SK-N-SH treated with all-trans-retinoic acid at 6 μM for 48 hours (cell line): ENCODE results near the gene MAP3K2.

Source experiments
- ATAC-seq: fragments of 200-7000 bp; cut with Tn5 transposase; 3 replicates; pipeline ENCODE4 v1.9.1; 2020; ENCODE audit warnings: mild to moderate bottlenecking, moderate library complexity
- ARNTL ChIP-seq: fragments of 450-650 bp; formaldehyde crosslinking; IDR thresholded peaks from 2 replicates; pipeline ENCODE4 v1.5.0; 2020; ENCODE audit warnings: low read depth, mild to moderate bottlenecking, moderate library complexity, borderline replicate concordance
- CSDC2 ChIP-seq: fragments of 250-450 bp; sonication (Bioruptor Pico); IDR thresholded peaks from 2 replicates; pipeline ENCODE4 v1.5.0; 2020; ENCODE audit warnings: mild to moderate bottlenecking, moderate library complexity
- ESRRG ChIP-seq: fragments of 250-450 bp; sonication (Bioruptor Pico); IDR thresholded peaks from 2 replicates; pipeline ENCODE4 v1.6.1; 2021; ENCODE audit warnings: mild to moderate bottlenecking
- GLIS3 ChIP-seq: fragments of 250-450 bp; sonication (Bioruptor Pico); IDR thresholded peaks from 2 replicates; pipeline ENCODE4 v1.5.0; 2020; ENCODE audit warnings: mild to moderate bottlenecking, moderate library complexity
- ISL1 ChIP-seq: fragments of 250-450 bp; sonication (Bioruptor Pico); IDR thresholded peaks from 2 replicates; pipeline ENCODE4 v2.1.2; 2022; ENCODE audit warnings: mild to moderate bottlenecking, moderate library complexity
- OSR1 ChIP-seq: fragments of 250-450 bp; sonication (Bioruptor Pico); IDR thresholded peaks from 2 replicates; pipeline ENCODE4 v1.8.0; 2022; ENCODE audit warnings: moderate library complexity, mild to moderate bottlenecking, inconsistent platforms
- PPARA ChIP-seq: fragments of 250-450 bp; sonication (Bioruptor Pico); IDR thresholded peaks from 2 replicates; pipeline ENCODE4 v1.5.0; 2020; ENCODE audit warnings: mild to moderate bottlenecking, borderline replicate concordance
- RARB ChIP-seq: fragments of 250-450 bp; sonication (Bioruptor Pico); IDR thresholded peaks from 2 replicates; pipeline ENCODE4 v1.8.0; 2021; ENCODE audit warnings: mild to moderate bottlenecking, moderate library complexity
- SNAI2 ChIP-seq: fragments of 250-450 bp; sonication (Bioruptor Pico); IDR thresholded peaks from 2 replicates; pipeline ENCODE4 v1.5.0; 2020; ENCODE audit warnings: mild to moderate bottlenecking, moderate library complexity
- TCF4 ChIP-seq: fragments of 250-450 bp; sonication (Bioruptor Pico); IDR thresholded peaks from 2 replicates; pipeline ENCODE4 v1.8.0; 2021; ENCODE audit warnings: mild to moderate bottlenecking, moderate library complexity, borderline replicate concordance
- TOX ChIP-seq: fragments of 250-450 bp; sonication (Bioruptor Pico); IDR thresholded peaks from 2 replicates; pipeline ENCODE4 v1.8.0; 2021; ENCODE audit warnings: mild to moderate bottlenecking, moderate library complexity, borderline replicate concordance
- ZC3H10 ChIP-seq: fragments of 250-450 bp; sonication (Bioruptor Pico); IDR thresholded peaks from 2 replicates; pipeline ENCODE4 v1.5.1; 2021; ENCODE audit warnings: mild to moderate bottlenecking, moderate library complexity
- ZFP30 ChIP-seq: fragments of 450-650 bp; formaldehyde crosslinking; IDR thresholded peaks from 2 replicates; pipeline ENCODE4 v1.5.0; 2022; ENCODE audit warnings: mild to moderate bottlenecking, moderate library complexity
- ZNF565 ChIP-seq: fragments of 450-650 bp; formaldehyde crosslinking; conservative IDR thresholded peaks from 2 replicates; pipeline ENCODE4 v1.5.0; 2020; ENCODE audit warnings: low read depth, mild to moderate bottlenecking, moderate library complexity
- ZNF70 ChIP-seq: fragments of 450-650 bp; formaldehyde crosslinking; IDR thresholded peaks from 2 replicates; pipeline ENCODE4 v1.5.0; 2020; ENCODE audit warnings: mild to moderate bottlenecking, moderate library complexity
- TF ChIP-seq, protein P1 (sequence below): fragments of 250-450 bp; sonication (Bioruptor Pico); IDR thresholded peaks from 2 replicates; pipeline ENCODE4 v1.5.1; 2020; ENCODE audit warnings: low read depth, mild to moderate bottlenecking, moderate library complexity
- TF ChIP-seq, protein P2 (sequence below): fragments of 250-450 bp; sonication (Bioruptor Pico); IDR thresholded peaks from 2 replicates; pipeline ENCODE4 v1.8.0; 2020; ENCODE audit warnings: mild to moderate bottlenecking, moderate library complexity, borderline replicate concordance
- TF ChIP-seq, protein P3 (sequence below): fragments of 250-450 bp; sonication (Bioruptor Pico); IDR thresholded peaks from 2 replicates; pipeline ENCODE4 v1.5.1; 2021; ENCODE audit warnings: mild to moderate bottlenecking, moderate library complexity
- TF ChIP-seq, protein P4 (sequence below): fragments of 250-450 bp; sonication (Bioruptor Pico); IDR thresholded peaks from 2 replicates; pipeline ENCODE4 v1.5.0; 2020; ENCODE audit warnings: mild to moderate bottlenecking, moderate library complexity

MAP3K2 gene

DNA sequence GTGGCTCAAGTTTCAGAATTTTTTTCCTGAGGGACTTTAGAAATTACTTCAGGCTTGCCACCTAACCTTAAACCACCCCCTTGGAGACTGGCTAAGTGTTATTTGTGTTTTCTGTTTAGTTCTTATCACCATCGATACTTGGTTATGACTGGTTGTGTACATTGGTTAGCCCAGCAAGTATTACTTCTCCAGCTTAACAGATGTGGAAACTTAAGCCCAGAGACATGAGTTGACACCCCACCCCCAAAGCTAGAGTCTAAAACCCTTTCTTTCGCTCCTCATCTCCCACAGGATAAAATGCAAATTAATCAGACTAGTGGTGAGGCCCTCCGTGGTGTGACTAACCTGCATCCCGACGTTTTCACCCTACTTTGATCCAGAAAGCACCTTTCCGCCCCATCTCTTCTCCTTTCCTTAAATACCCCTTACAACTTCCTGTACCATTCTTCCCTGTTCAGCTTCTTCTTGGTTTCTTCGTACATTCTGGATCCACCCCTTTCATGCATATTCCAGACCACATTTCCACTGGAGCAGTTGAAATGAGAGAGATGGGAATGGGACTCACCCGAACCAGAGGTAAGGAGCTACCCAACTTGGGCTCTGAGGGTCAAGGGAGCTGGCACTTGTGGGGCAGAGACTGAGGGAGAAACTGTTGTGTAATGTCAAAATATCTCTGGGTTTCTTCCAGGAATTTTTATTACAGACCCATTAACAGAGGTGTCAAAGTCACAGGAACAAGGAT is 819 bp upstream of the MAP3K2 start:
- peak; percentile 19 for ATAC-seq
- TF ChIP-seq SNAI2 (CRISPR knock-in tag) (no peak), TCF4 (CRISPR knock-in tag) (no peak), RARB (CRISPR knock-in tag) (no peak), ZNF565 (CRISPR knock-in tag) (no peak), TOX (CRISPR knock-in tag) (no peak), OSR1 (CRISPR knock-in tag) (no peak), ZFP30 (CRISPR knock-in tag) (no peak)
- TF ChIP-seq, protein P1, sequence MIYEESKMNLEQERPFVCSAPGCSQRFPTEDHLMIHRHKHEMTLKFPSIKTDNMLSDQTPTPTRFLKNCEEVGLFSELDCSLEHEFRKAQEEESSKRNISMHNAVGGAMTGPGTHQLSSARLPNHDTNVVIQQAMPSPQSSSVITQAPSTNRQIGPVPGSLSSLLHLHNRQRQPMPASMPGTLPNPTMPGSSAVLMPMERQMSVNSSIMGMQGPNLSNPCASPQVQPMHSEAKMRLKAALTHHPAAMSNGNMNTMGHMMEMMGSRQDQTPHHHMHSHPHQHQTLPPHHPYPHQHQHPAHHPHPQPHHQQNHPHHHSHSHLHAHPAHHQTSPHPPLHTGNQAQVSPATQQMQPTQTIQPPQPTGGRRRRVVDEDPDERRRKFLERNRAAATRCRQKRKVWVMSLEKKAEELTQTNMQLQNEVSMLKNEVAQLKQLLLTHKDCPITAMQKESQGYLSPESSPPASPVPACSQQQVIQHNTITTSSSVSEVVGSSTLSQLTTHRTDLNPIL = no peak
- TF ChIP-seq, protein P2, sequence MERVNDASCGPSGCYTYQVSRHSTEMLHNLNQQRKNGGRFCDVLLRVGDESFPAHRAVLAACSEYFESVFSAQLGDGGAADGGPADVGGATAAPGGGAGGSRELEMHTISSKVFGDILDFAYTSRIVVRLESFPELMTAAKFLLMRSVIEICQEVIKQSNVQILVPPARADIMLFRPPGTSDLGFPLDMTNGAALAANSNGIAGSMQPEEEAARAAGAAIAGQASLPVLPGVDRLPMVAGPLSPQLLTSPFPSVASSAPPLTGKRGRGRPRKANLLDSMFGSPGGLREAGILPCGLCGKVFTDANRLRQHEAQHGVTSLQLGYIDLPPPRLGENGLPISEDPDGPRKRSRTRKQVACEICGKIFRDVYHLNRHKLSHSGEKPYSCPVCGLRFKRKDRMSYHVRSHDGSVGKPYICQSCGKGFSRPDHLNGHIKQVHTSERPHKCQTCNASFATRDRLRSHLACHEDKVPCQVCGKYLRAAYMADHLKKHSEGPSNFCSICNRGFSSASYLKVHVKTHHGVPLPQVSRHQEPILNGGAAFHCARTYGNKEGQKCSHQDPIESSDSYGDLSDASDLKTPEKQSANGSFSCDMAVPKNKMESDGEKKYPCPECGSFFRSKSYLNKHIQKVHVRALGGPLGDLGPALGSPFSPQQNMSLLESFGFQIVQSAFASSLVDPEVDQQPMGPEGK (CRISPR knock-in tag) = no peak
- TF ChIP-seq, protein P3, sequence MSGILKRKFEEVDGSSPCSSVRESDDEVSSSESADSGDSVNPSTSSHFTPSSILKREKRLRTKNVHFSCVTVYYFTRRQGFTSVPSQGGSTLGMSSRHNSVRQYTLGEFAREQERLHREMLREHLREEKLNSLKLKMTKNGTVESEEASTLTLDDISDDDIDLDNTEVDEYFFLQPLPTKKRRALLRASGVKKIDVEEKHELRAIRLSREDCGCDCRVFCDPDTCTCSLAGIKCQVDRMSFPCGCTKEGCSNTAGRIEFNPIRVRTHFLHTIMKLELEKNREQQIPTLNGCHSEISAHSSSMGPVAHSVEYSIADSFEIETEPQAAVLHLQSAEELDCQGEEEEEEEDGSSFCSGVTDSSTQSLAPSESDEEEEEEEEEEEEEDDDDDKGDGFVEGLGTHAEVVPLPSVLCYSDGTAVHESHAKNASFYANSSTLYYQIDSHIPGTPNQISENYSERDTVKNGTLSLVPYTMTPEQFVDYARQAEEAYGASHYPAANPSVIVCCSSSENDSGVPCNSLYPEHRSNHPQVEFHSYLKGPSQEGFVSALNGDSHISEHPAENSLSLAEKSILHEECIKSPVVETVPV (CRISPR knock-in tag) = no peak

DNA sequence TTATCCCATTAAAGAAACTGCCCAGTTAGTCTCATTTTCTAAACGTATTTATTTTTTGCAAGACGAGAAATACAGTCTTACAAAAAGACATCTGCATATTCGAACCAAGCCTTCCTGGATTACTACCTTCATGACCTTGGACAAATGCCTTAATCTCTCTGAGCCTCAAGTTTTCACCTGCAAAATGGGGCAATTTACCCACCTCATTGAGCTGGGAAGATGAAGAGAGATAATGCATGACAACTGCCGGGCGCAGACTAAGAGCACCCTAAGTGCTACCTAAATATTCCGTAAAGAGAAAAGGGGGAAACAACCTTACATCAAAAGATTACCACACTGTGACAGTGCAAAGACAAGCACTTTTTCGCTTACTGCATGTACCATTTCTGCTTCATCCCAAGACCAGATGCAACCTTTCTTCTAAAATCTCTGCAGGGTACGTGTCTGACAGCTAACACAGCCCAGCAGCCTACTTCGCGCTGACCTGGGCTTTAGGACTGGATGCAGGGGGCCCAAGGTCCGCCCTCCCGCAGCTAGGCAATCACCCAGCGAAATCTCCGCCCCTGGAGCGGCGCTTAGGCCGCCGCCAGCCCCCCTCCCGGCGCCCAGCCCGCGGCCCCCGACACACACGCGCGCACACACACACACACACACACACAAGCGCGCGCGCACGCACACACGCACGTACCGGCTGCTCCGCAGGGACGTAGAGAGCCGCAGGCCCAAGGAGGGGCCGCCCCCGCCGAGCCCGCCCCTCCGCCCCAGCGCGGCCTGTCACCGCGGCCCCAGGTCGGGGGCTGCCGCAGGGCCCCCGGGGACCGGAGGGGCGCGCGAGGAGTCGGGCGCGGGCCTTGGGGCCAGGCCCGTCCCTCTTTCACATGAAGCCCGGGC is 766 bp downstream of the MAP3K2 start:
- TF ChIP-seq ESRRG (CRISPR knock-in tag) (no peak), ZNF70 (no peak), ZNF565 (CRISPR knock-in tag) (no peak), CSDC2 (CRISPR knock-in tag) (no peak), RARB (CRISPR knock-in tag) (no peak), GLIS3 (CRISPR knock-in tag) (no peak), ISL1 (CRISPR knock-in tag) (no peak), ARNTL (no peak), PPARA (CRISPR knock-in tag) (no peak), ZFP30 (CRISPR knock-in tag) (no peak), SNAI2 (CRISPR knock-in tag) (no peak), ZC3H10 (CRISPR knock-in tag) (no peak)
- TF ChIP-seq, protein P1 = no peak
- TF ChIP-seq, protein P3 (CRISPR knock-in tag) = no peak
- TF ChIP-seq, protein P4, sequence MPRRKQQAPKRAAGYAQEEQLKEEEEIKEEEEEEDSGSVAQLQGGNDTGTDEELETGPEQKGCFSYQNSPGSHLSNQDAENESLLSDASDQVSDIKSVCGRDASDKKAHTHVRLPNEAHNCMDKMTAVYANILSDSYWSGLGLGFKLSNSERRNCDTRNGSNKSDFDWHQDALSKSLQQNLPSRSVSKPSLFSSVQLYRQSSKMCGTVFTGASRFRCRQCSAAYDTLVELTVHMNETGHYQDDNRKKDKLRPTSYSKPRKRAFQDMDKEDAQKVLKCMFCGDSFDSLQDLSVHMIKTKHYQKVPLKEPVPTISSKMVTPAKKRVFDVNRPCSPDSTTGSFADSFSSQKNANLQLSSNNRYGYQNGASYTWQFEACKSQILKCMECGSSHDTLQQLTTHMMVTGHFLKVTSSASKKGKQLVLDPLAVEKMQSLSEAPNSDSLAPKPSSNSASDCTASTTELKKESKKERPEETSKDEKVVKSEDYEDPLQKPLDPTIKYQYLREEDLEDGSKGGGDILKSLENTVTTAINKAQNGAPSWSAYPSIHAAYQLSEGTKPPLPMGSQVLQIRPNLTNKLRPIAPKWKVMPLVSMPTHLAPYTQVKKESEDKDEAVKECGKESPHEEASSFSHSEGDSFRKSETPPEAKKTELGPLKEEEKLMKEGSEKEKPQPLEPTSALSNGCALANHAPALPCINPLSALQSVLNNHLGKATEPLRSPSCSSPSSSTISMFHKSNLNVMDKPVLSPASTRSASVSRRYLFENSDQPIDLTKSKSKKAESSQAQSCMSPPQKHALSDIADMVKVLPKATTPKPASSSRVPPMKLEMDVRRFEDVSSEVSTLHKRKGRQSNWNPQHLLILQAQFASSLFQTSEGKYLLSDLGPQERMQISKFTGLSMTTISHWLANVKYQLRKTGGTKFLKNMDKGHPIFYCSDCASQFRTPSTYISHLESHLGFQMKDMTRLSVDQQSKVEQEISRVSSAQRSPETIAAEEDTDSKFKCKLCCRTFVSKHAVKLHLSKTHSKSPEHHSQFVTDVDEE = no peak
- TF ChIP-seq, protein P2 (CRISPR knock-in tag) = no peak

More for the DNA sequence above, 766 bp downstream of the MAP3K2 start:
- peak; percentile 82 for ATAC-seq
